ENCODE data around the gene LRRC7.
"Not testable (repeated sequence)": the region's sequence is repeated elsewhere in the genome, so short reads cannot be mapped to it uniquely, and the experiment has no call there.

LRRC7 gene

GRCh38 chr1:69691179-69691578, 123.5 kb downstream of the LRRC7 start:
- Histone ChIP-seq H3K36me3 (ENCODE audit: insufficient read depth, low read length) (no peaks in the 10 kb centered on the region), H3K27ac (ENCODE audit: low read depth, low read length) (no peak overlapping the region), H3K27me3 (ENCODE audit: insufficient read depth, low read length) (no peaks in the 10 kb centered on the region), H3K4me3 (ENCODE audit: low read depth, low read length) (no peak overlapping the region), H2AFZ (ENCODE audit: low read length, unreplicated experiment) (no peak overlapping the region), H3K79me2 (ENCODE audit: control insufficient read depth, insufficient read depth, low read length, unreplicated experiment) (no peaks in the 10 kb centered on the region), H3K4me1 (ENCODE audit: control insufficient read depth, insufficient read depth, low read length, unreplicated experiment) (no peaks in the 10 kb centered on the region)

GRCh38 chr1:69693921-69694675, 126.4 kb downstream of the LRRC7 start:
- Histone ChIP-seq H3K4me3 (ENCODE audit: low read depth, low read length) (no peak overlapping the region), H3K4me1 (ENCODE audit: control insufficient read depth, insufficient read depth, low read length, unreplicated experiment) (no peaks in the 10 kb centered on the region), H2AFZ (ENCODE audit: low read length, unreplicated experiment) (no peak overlapping the region), H3K27me3 (ENCODE audit: insufficient read depth, low read length) (no peaks in the 10 kb centered on the region; the same call in 1 of the 2 replicates), H3K79me2 (ENCODE audit: control insufficient read depth, insufficient read depth, low read length, unreplicated experiment) (no peaks in the 10 kb centered on the region), H3K27ac (ENCODE audit: low read depth, low read length) (no peak overlapping the region), H3K36me3 (ENCODE audit: insufficient read depth, low read length) (no peaks in the 10 kb centered on the region)

- no peak overlapping the region for H3K4me3 ChIP-seq (ENCODE audit: low read depth, low read length)
- no peaks in the 10 kb centered on the region for H3K36me3 ChIP-seq (ENCODE audit: insufficient read depth, low read length)
- H3K27me3 ChIP-seq (ENCODE audit: insufficient read depth, low read length) = no peaks in the 10 kb centered on the region; the same call in 1 of the 2 replicates
- no peak overlapping the region for H2AFZ ChIP-seq (ENCODE audit: low read length, unreplicated experiment)
- no peaks in the 10 kb centered on the region for H3K79me2 ChIP-seq (ENCODE audit: control insufficient read depth, insufficient read depth, low read length, unreplicated experiment)
- no peaks in the 10 kb centered on the region for H3K4me1 ChIP-seq (ENCODE audit: control insufficient read depth, insufficient read depth, low read length, unreplicated experiment)
- H3K27ac ChIP-seq (ENCODE audit: low read depth, low read length) = no peak overlapping the region
These were observed 129.6 kb downstream of the LRRC7 start for GRCh38 chr1:69697340-69697739.

- Histone ChIP-seq H2AFZ (ENCODE audit: low read length, unreplicated experiment) (no peak overlapping the region), H3K4me3 (ENCODE audit: low read depth, low read length) (no peak overlapping the region), H3K36me3 (ENCODE audit: insufficient read depth, low read length) (no peaks in the 10 kb centered on the region), H3K27ac (ENCODE audit: low read depth, low read length) (no peak overlapping the region), H3K4me1 (ENCODE audit: control insufficient read depth, insufficient read depth, low read length, unreplicated experiment) (no peaks in the 10 kb centered on the region), H3K79me2 (ENCODE audit: control insufficient read depth, insufficient read depth, low read length, unreplicated experiment) (no peaks in the 10 kb centered on the region), H3K27me3 (ENCODE audit: insufficient read depth, low read length) (no peaks in the 10 kb centered on the region; the same call in 1 of the 2 replicates)
These were observed 133.0 kb downstream of the LRRC7 start for GRCh38 chr1:69700770-69701169.

GRCh38 chr1:69702085-69702484, 134.4 kb downstream of the LRRC7 start:
- H3K27ac ChIP-seq (ENCODE audit: low read depth, low read length) = no peak overlapping the region
- H2AFZ ChIP-seq (ENCODE audit: low read length, unreplicated experiment) = no peak overlapping the region
- no peaks in the 10 kb centered on the region for H3K79me2 ChIP-seq (ENCODE audit: control insufficient read depth, insufficient read depth, low read length, unreplicated experiment)
- H3K36me3 ChIP-seq (ENCODE audit: insufficient read depth, low read length) = no peaks in the 10 kb centered on the region
- no peaks in the 10 kb centered on the region; the same call in 1 of the 2 replicates for H3K27me3 ChIP-seq (ENCODE audit: insufficient read depth, low read length)
- no peak overlapping the region for H3K4me3 ChIP-seq (ENCODE audit: low read depth, low read length)
- no peaks in the 10 kb centered on the region for H3K4me1 ChIP-seq (ENCODE audit: control insufficient read depth, insufficient read depth, low read length, unreplicated experiment)

- H3K4me1 ChIP-seq (ENCODE audit: control insufficient read depth, insufficient read depth, low read length, unreplicated experiment) = peaks cover 9% of the 10 kb centered on the region
- no peak overlapping the region for H3K27ac ChIP-seq (ENCODE audit: low read depth, low read length)
- H2AFZ ChIP-seq (ENCODE audit: low read length, unreplicated experiment) = no peak overlapping the region
- no peaks in the 10 kb centered on the region for H3K79me2 ChIP-seq (ENCODE audit: control insufficient read depth, insufficient read depth, low read length, unreplicated experiment)
- H3K27me3 ChIP-seq (ENCODE audit: insufficient read depth, low read length) = no peaks in the 10 kb centered on the region
- no peaks in the 10 kb centered on the region for H3K36me3 ChIP-seq (ENCODE audit: insufficient read depth, low read length)
- H3K4me3 ChIP-seq (ENCODE audit: low read depth, low read length) = no peak overlapping the region
These were observed 138.8 kb downstream of the LRRC7 start for GRCh38 chr1:69706473-69706872.

- H3K79me2 ChIP-seq (ENCODE audit: control insufficient read depth, insufficient read depth, low read length, unreplicated experiment) = no peaks in the 10 kb centered on the region
- no peak overlapping the region for H2AFZ ChIP-seq (ENCODE audit: low read length, unreplicated experiment)
- H3K4me1 ChIP-seq (ENCODE audit: control insufficient read depth, insufficient read depth, low read length, unreplicated experiment) = peaks cover 9% of the 10 kb centered on the region
- H3K4me3 ChIP-seq (ENCODE audit: low read depth, low read length) = no peak overlapping the region
- no peaks in the 10 kb centered on the region for H3K27me3 ChIP-seq (ENCODE audit: insufficient read depth, low read length)
- H3K27ac ChIP-seq (ENCODE audit: low read depth, low read length) = no peak overlapping the region
- H3K36me3 ChIP-seq (ENCODE audit: insufficient read depth, low read length) = no peaks in the 10 kb centered on the region
These were observed 139.4 kb downstream of the LRRC7 start for GRCh38 chr1:69707103-69707502.

- peaks cover 9% of the 10 kb centered on the region for H3K4me1 ChIP-seq (ENCODE audit: control insufficient read depth, insufficient read depth, low read length, unreplicated experiment)
- no peak overlapping the region for H3K27ac ChIP-seq (ENCODE audit: low read depth, low read length)
- H3K4me3 ChIP-seq (ENCODE audit: low read depth, low read length) = no peak overlapping the region
- no peaks in the 10 kb centered on the region for H3K79me2 ChIP-seq (ENCODE audit: control insufficient read depth, insufficient read depth, low read length, unreplicated experiment)
- no peaks in the 10 kb centered on the region for H3K36me3 ChIP-seq (ENCODE audit: insufficient read depth, low read length)
- no peaks in the 10 kb centered on the region for H3K27me3 ChIP-seq (ENCODE audit: insufficient read depth, low read length)
- peak overlapping the region; percentile 50 for H2AFZ ChIP-seq (ENCODE audit: low read length, unreplicated experiment)
These were observed 142.9 kb downstream of the LRRC7 start for GRCh38 chr1:69710484-69711189.

- H3K4me1 ChIP-seq (ENCODE audit: control insufficient read depth, insufficient read depth, low read length, unreplicated experiment) = peaks cover 9% of the 10 kb centered on the region
- H3K27ac ChIP-seq (ENCODE audit: low read depth, low read length) = no peak overlapping the region
- no peaks in the 10 kb centered on the region for H3K79me2 ChIP-seq (ENCODE audit: control insufficient read depth, insufficient read depth, low read length, unreplicated experiment)
- no peaks in the 10 kb centered on the region for H3K27me3 ChIP-seq (ENCODE audit: insufficient read depth, low read length)
- no peaks in the 10 kb centered on the region for H3K36me3 ChIP-seq (ENCODE audit: insufficient read depth, low read length)
- no peak overlapping the region for H3K4me3 ChIP-seq (ENCODE audit: low read depth, low read length)
- H2AFZ ChIP-seq (ENCODE audit: low read length, unreplicated experiment) = peak overlapping the region; percentile 50
These were observed 143.6 kb downstream of the LRRC7 start for GRCh38 chr1:69711190-69711930.

- H3K79me2 ChIP-seq (ENCODE audit: control insufficient read depth, insufficient read depth, low read length, unreplicated experiment); H3K36me3 ChIP-seq (ENCODE audit: insufficient read depth, low read length); H3K27ac ChIP-seq (ENCODE audit: low read depth, low read length): not testable (repeated sequence)
These were observed 150.1 kb downstream of the LRRC7 start for GRCh38 chr1:69717834-69718233.

More at GRCh38 chr1:69717834-69718233, 150.1 kb downstream of the LRRC7 start:
- H2AFZ ChIP-seq (ENCODE audit: low read length, unreplicated experiment); H3K4me3 ChIP-seq (ENCODE audit: low read depth, low read length); H3K4me1 ChIP-seq (ENCODE audit: control insufficient read depth, insufficient read depth, low read length, unreplicated experiment); H3K27me3 ChIP-seq (ENCODE audit: insufficient read depth, low read length): not testable (repeated sequence)

Measured in ACC112 (cell line).